Measurements from ENCODE around the gene COG5. TPM values are rescaled to one million over a fixed set of nuclear protein-coding genes. Genes with fewer than 3 reads are reported as not detected.
A peak's percentile ranks its signal among the peaks of the same experiment; 100 is the strongest.

COG5 gene
- polyA plus RNA-seq, 1 of the 3 experiments (the other 2 are of a cell fraction), result 21.2 TPM

- TF ChIP-seq ZBTB33 (IDR thresholded peaks at IDR 0.05; ENCODE audit: borderline replicate concordance, low read depth), result no peak
- TF ChIP-seq IRF3 (IDR thresholded peaks at IDR 0.05; ENCODE audit: low read depth, low read length), result no peak
- TF ChIP-seq NFIC (IDR thresholded peaks at IDR 0.05; ENCODE audit: borderline replicate concordance), result 0 out of 2 replicates have a peak, but pooled peaks have one; percentile 9
- peak; percentile 68; the same call in 1 of the 2 replicates for TF ChIP-seq TEAD4 (IDR thresholded peaks at IDR 0.05; ENCODE audit: borderline replicate concordance, insufficient read depth)
- no peak for TF ChIP-seq SMC3 (IDR thresholded peaks at IDR 0.05; ENCODE audit: low read depth, low read length)
- peak; percentile 86 for TF ChIP-seq MEF2A (IDR thresholded peaks at IDR 0.05; ENCODE audit: borderline replicate concordance, low read depth)
- TF ChIP-seq FOXJ3 (CRISPR knock-in tag; IDR thresholded peaks at IDR 0.05), result no peak
These were observed 176.0 kb downstream of the COG5 start (continued) for GRCh38 chr7:107387573-107388219.

GRCh38 chr7:107387128-107387527 is 176.6 kb downstream of the COG5 start:
- H3K27ac ChIP-seq (ENCODE audit: low read depth in 2 of 2, low read length in 1 of 2), result peak overlapping the region; percentile 74 to 96

More at GRCh38 chr7:107387128-107387527, 176.6 kb downstream of the COG5 start:
- peak; percentile 75 for DNase-seq
- H4K20me1 ChIP-seq (ENCODE audit: insufficient read depth), result no peaks in the 10 kb centered on the region
- H3F3A ChIP-seq (replicated peaks; ENCODE audit: insufficient read depth), result peaks cover 8% of the 10 kb centered on the region
- POLR2A ChIA-PET, result interaction anchor here (0.9 kb wide), 1 partner anchor 356 kb away, joined by 3 read pairs; no protein-coding TSS in a partner anchor
- no peaks in the 10 kb centered on the region for H3K27me3 ChIP-seq (ENCODE audit: insufficient read depth)
- H3K4me1 ChIP-seq (ENCODE audit: control insufficient read depth in 1 of 2, insufficient read depth in 2 of 2, low read depth in 1 of 2, low read length in 1 of 2), result peaks cover 8 to 27% of the 10 kb centered on the region in 2 experiments; a peak in 3 of 4 replicates
- 42% methylated on average over 6 of the region's 6 CpGs for WGBS (ENCODE audit: low lambda C conversion rate)
- no peaks in the 10 kb centered on the region for H3K36me3 ChIP-seq (replicated peaks in 1 of 2; ENCODE audit: control insufficient read depth in 1 of 2, insufficient read depth in 2 of 2, low read length in 1 of 2)
- no peak overlapping the region for H2AFZ ChIP-seq (ENCODE audit: low read depth)
- TF ChIP-seq FOSL2 (IDR thresholded peaks at IDR 0.05; ENCODE audit: borderline replicate concordance, low read depth), result no peak
- TF ChIP-seq FOXM1 (IDR thresholded peaks at IDR 0.05; ENCODE audit: low read depth), result no peak
- peak; percentile 58; the same call in 1 of the 2 replicates for TF ChIP-seq FOXJ3 (CRISPR knock-in tag; IDR thresholded peaks at IDR 0.05)
- TF ChIP-seq MAX (IDR thresholded peaks at IDR 0.05; ENCODE audit: low read depth), result no peak
- TF ChIP-seq MXI1 (IDR thresholded peaks at IDR 0.05; ENCODE audit: low read depth, low read length), result peak; percentile 50; the same call in 1 of the 2 replicates
- no peak for TF ChIP-seq NRF1 (IDR thresholded peaks at IDR 0.05; ENCODE audit: low read depth, low read length)
- TF ChIP-seq RCOR1 (IDR thresholded peaks at IDR 0.05; ENCODE audit: low read length), result no peak
- peak; percentile 54 for TF ChIP-seq CHD2 (IDR thresholded peaks at IDR 0.05; ENCODE audit: low read length, partially characterized antibody)
- TF ChIP-seq RAD21 (IDR thresholded peaks at IDR 0.05; ENCODE audit: low read length), result peak; percentile 44
- TF ChIP-seq RXRA (IDR thresholded peaks at IDR 0.05; ENCODE audit: borderline replicate concordance, low read depth), result no peak
- no peak for TF ChIP-seq YY1 (IDR thresholded peaks at IDR 0.05; ENCODE audit: low read depth)
- TF ChIP-seq REST (IDR thresholded peaks at IDR 0.05; ENCODE audit: low read depth, low read length), result no peak
- TF ChIP-seq EP300 (IDR thresholded peaks at IDR 0.05; ENCODE audit: borderline replicate concordance in 1 of 2, low read depth in 1 of 2, low read length in 1 of 2), result peak in 1 of 2 experiments; percentile 43; a peak in 1 of 4 replicates
- CTCF ChIA-PET, result interaction anchor here (0.7 to 2.1 kb wide), 6 partner anchors 14 to 356 kb away, joined by 3 to 7 read pairs (median 4); no protein-coding TSS in a partner anchor
- H3K4me3 ChIP-seq (ENCODE audit: low read depth in 2 of 2, low read length in 1 of 2), result no peak overlapping the region
- no peak overlapping the region for H3K9ac ChIP-seq
- no peaks in the 10 kb centered on the region for H3K9me3 ChIP-seq
- H3K4me2 ChIP-seq, result peak overlapping the region; percentile 52
- H3K9me2 ChIP-seq, result no peaks in the 10 kb centered on the region
- H3K79me2 ChIP-seq (ENCODE audit: insufficient read depth), result no peaks in the 10 kb centered on the region

Measured in SK-N-SH (cell line).